ENCODE measurements around the gene IGSF23. TPM values are rescaled to one million over a fixed set of nuclear protein-coding genes. Genes with fewer than 3 reads are reported as not detected.

Gene IGSF23
- total RNA-seq, 4 donors from 2014 or later = not detected

- no peak for DNase-seq (ENCODE audit: low spot score in 2 of 2)
- intact Hi-C loops (cut with DNase I; ENCODE audit: low total_unique reads) = no loop called here
- TF ChIP-seq POLR2A (IDR thresholded peaks at IDR 0.05) = no peak
- TF ChIP-seq, protein P1, sequence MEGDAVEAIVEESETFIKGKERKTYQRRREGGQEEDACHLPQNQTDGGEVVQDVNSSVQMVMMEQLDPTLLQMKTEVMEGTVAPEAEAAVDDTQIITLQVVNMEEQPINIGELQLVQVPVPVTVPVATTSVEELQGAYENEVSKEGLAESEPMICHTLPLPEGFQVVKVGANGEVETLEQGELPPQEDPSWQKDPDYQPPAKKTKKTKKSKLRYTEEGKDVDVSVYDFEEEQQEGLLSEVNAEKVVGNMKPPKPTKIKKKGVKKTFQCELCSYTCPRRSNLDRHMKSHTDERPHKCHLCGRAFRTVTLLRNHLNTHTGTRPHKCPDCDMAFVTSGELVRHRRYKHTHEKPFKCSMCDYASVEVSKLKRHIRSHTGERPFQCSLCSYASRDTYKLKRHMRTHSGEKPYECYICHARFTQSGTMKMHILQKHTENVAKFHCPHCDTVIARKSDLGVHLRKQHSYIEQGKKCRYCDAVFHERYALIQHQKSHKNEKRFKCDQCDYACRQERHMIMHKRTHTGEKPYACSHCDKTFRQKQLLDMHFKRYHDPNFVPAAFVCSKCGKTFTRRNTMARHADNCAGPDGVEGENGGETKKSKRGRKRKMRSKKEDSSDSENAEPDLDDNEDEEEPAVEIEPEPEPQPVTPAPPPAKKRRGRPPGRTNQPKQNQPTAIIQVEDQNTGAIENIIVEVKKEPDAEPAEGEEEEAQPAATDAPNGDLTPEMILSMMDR (IDR thresholded peaks at IDR 0.05) = no peak
- 72 to 94% methylated on average over 5 of the region's 5 CpGs for WGBS, 2 donors
- no peak overlapping the region for H3K4me3 ChIP-seq (ENCODE audit: low read depth, poor library complexity, severe bottlenecking)
Measured at GRCh38 chr19:44571830-44572580, 41.4 kb upstream of the IGSF23 start.

- intact Hi-C loops (cut with DNase I; ENCODE audit: low total_unique reads) = no loop called here
- TF ChIP-seq POLR2A (IDR thresholded peaks at IDR 0.05) = no peak
- TF ChIP-seq, protein P1 (IDR thresholded peaks at IDR 0.05) = no peak
- no peak for DNase-seq (ENCODE audit: low spot score in 2 of 2)
- WGBS, 2 donors = 67 to 76% methylated on average over 4 of the region's 4 CpGs
- H3K4me3 ChIP-seq (ENCODE audit: low read depth, poor library complexity, severe bottlenecking) = no peak overlapping the region
Measured at GRCh38 chr19:44572581-44572900, 40.8 kb upstream of the IGSF23 start.

GRCh38 chr19:44573183-44573582, 40.2 kb upstream of the IGSF23 start:
- intact Hi-C loops (cut with DNase I; ENCODE audit: low total_unique reads) = no loop called here
- TF ChIP-seq, protein P1 (IDR thresholded peaks at IDR 0.05) = no peak
- no peak for TF ChIP-seq POLR2A (IDR thresholded peaks at IDR 0.05)
- 89 to 93% methylated on average over 4 of the region's 4 CpGs for WGBS, 2 donors

GRCh38 chr19:44573627-44574026, 39.7 kb upstream of the IGSF23 start:
- 77 to 78% methylated on average over 4 of the region's 4 CpGs for WGBS, 2 donors
- no peak for DNase-seq (ENCODE audit: low spot score in 2 of 2)
- intact Hi-C loops (cut with DNase I; ENCODE audit: low total_unique reads) = no loop called here
- TF ChIP-seq POLR2A (IDR thresholded peaks at IDR 0.05) = no peak
- TF ChIP-seq, protein P1 (IDR thresholded peaks at IDR 0.05) = no peak
- H3K4me3 ChIP-seq (ENCODE audit: low read depth, poor library complexity, severe bottlenecking) = no peak overlapping the region

More at GRCh38 chr19:44573183-44573582, 40.2 kb upstream of the IGSF23 start:
- no peak overlapping the region for H3K4me3 ChIP-seq (ENCODE audit: low read depth, poor library complexity, severe bottlenecking)
- DNase-seq (ENCODE audit: low spot score in 2 of 2) = no peak

GRCh38 chr19:44574186-44574950, 39.0 kb upstream of the IGSF23 start:
- DNase-seq (ENCODE audit: low spot score in 2 of 2) = no peak
- H3K4me3 ChIP-seq (ENCODE audit: low read depth, poor library complexity, severe bottlenecking) = no peak overlapping the region
- 81% methylated on average over 8 of the region's 8 CpGs for WGBS, 2 donors
- intact Hi-C loops (cut with DNase I; ENCODE audit: low total_unique reads) = no loop called here
- TF ChIP-seq, protein P1 (IDR thresholded peaks at IDR 0.05) = no peak
- TF ChIP-seq POLR2A (IDR thresholded peaks at IDR 0.05) = no peak
